ENCODE data around the gene FUT8. TPM values are rescaled to one million over a fixed set of nuclear protein-coding genes. Genes with fewer than 3 reads are reported as not detected.

Gene FUT8
- total and polyA plus RNA-seq, 2 of the 8 experiments (the other 6 are each of a cell fraction or from before 2014, with no cell fraction given) = 10.5 to 25.1 TPM

DNA sequence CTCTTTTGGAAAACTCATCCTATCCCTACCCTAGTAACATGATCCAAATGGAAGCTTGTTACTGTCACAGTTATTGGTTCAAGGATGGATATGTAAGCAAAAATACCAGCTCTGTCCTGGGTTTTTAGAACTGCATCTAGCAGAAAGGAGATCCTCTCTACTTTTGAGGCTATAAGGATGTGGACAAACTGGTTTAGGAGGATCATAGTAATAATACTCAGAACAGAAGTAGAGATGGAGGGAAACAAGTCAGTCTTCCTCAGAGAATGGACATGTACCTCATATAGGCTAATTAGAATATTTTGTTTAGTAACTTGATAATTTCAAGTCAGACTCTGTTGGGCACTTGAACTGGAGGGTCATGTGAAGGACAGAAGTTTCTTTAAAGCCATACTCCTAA lies 26.6 kb downstream of the FUT8 start (continued):
- TF ChIP-seq, protein P1, sequence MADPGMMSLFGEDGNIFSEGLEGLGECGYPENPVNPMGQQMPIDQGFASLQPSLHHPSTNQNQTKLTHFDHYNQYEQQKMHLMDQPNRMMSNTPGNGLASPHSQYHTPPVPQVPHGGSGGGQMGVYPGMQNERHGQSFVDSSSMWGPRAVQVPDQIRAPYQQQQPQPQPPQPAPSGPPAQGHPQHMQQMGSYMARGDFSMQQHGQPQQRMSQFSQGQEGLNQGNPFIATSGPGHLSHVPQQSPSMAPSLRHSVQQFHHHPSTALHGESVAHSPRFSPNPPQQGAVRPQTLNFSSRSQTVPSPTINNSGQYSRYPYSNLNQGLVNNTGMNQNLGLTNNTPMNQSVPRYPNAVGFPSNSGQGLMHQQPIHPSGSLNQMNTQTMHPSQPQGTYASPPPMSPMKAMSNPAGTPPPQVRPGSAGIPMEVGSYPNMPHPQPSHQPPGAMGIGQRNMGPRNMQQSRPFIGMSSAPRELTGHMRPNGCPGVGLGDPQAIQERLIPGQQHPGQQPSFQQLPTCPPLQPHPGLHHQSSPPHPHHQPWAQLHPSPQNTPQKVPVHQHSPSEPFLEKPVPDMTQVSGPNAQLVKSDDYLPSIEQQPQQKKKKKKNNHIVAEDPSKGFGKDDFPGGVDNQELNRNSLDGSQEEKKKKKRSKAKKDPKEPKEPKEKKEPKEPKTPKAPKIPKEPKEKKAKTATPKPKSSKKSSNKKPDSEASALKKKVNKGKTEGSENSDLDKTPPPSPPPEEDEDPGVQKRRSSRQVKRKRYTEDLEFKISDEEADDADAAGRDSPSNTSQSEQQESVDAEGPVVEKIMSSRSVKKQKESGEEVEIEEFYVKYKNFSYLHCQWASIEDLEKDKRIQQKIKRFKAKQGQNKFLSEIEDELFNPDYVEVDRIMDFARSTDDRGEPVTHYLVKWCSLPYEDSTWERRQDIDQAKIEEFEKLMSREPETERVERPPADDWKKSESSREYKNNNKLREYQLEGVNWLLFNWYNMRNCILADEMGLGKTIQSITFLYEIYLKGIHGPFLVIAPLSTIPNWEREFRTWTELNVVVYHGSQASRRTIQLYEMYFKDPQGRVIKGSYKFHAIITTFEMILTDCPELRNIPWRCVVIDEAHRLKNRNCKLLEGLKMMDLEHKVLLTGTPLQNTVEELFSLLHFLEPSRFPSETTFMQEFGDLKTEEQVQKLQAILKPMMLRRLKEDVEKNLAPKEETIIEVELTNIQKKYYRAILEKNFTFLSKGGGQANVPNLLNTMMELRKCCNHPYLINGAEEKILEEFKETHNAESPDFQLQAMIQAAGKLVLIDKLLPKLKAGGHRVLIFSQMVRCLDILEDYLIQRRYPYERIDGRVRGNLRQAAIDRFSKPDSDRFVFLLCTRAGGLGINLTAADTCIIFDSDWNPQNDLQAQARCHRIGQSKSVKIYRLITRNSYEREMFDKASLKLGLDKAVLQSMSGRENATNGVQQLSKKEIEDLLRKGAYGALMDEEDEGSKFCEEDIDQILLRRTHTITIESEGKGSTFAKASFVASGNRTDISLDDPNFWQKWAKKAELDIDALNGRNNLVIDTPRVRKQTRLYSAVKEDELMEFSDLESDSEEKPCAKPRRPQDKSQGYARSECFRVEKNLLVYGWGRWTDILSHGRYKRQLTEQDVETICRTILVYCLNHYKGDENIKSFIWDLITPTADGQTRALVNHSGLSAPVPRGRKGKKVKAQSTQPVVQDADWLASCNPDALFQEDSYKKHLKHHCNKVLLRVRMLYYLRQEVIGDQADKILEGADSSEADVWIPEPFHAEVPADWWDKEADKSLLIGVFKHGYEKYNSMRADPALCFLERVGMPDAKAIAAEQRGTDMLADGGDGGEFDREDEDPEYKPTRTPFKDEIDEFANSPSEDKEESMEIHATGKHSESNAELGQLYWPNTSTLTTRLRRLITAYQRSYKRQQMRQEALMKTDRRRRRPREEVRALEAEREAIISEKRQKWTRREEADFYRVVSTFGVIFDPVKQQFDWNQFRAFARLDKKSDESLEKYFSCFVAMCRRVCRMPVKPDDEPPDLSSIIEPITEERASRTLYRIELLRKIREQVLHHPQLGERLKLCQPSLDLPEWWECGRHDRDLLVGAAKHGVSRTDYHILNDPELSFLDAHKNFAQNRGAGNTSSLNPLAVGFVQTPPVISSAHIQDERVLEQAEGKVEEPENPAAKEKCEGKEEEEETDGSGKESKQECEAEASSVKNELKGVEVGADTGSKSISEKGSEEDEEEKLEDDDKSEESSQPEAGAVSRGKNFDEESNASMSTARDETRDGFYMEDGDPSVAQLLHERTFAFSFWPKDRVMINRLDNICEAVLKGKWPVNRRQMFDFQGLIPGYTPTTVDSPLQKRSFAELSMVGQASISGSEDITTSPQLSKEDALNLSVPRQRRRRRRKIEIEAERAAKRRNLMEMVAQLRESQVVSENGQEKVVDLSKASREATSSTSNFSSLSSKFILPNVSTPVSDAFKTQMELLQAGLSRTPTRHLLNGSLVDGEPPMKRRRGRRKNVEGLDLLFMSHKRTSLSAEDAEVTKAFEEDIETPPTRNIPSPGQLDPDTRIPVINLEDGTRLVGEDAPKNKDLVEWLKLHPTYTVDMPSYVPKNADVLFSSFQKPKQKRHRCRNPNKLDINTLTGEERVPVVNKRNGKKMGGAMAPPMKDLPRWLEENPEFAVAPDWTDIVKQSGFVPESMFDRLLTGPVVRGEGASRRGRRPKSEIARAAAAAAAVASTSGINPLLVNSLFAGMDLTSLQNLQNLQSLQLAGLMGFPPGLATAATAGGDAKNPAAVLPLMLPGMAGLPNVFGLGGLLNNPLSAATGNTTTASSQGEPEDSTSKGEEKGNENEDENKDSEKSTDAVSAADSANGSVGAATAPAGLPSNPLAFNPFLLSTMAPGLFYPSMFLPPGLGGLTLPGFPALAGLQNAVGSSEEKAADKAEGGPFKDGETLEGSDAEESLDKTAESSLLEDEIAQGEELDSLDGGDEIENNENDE (IDR thresholded peaks at IDR 0.05; ENCODE audit: insufficient replicate concordance, low read length) = no peak
- TF ChIP-seq FOSL1 (IDR thresholded peaks at IDR 0.05; ENCODE audit: insufficient read depth, low read depth, low read length) (no peak), CBX8 (IDR thresholded peaks at IDR 0.05; ENCODE audit: borderline replicate concordance, low read depth, low read length) (no peak), JUND (IDR thresholded peaks at IDR 0.05; ENCODE audit: low read length) (no peak), RFX5 (IDR thresholded peaks at IDR 0.05; ENCODE audit: borderline replicate concordance, low read depth, low read length) (no peak), POLR2AphosphoS5 (IDR thresholded peaks at IDR 0.05; ENCODE audit: low read depth, low read length) (no peak)

Measured in H1 (cell line).